GM18505 (cell line): ENCODE results near the gene CAPN12.

Source experiments
- ATAC-seq: cut with Tn5 transposase; IDR thresholded peaks from one replicate; pipeline ENCODE4 v1.9.1; 2021; ENCODE audit not compliant: unreplicated experiment
- POLR2A ChIP-seq: IDR thresholded peaks from 4 replicates; pipeline ENCODE4 v1.6.1; 2011; ENCODE audit warnings: borderline replicate concordance; ENCODE audit not compliant: insufficient read depth, insufficient read length; ENCODE audit errors: extremely low read depth

Gene CAPN12

GRCh38 chr19:38719761-38720558, 24.3 kb downstream of the CAPN12 start:
- no peak for ATAC-seq
- no peak for TF ChIP-seq POLR2A

- no peak for TF ChIP-seq POLR2A
- no peak for ATAC-seq
Measured at GRCh38 chr19:38718747-38719543, 25.3 kb downstream of the CAPN12 start.

GRCh38 chr19:38717855-38718254, 26.4 kb downstream of the CAPN12 start:
- no peak for TF ChIP-seq POLR2A
- ATAC-seq: no peak

GRCh38 chr19:38717051-38717450, 27.2 kb downstream of the CAPN12 start:
- no peak for ATAC-seq
- no peak for TF ChIP-seq POLR2A

GRCh38 chr19:38715555-38715954, 28.7 kb downstream of the CAPN12 start:
- no peak for ATAC-seq
- no peak for TF ChIP-seq POLR2A

GRCh38 chr19:38714354-38714778, 29.9 kb downstream of the CAPN12 start:
- no peak for TF ChIP-seq POLR2A
- ATAC-seq: no peak

- ATAC-seq: no peak
- no peak for TF ChIP-seq POLR2A
Measured at GRCh38 chr19:38713865-38714264, 30.4 kb downstream of the CAPN12 start.

- ATAC-seq: no peak
- no peak for TF ChIP-seq POLR2A
Measured at GRCh38 chr19:38713227-38713649, 31.0 kb downstream of the CAPN12 start.

- no peak for ATAC-seq
Measured at GRCh38 chr19:38712161-38712748, 32.0 kb downstream of the CAPN12 start.

GRCh38 chr19:38711726-38712153, 32.5 kb downstream of the CAPN12 start:
- TF ChIP-seq POLR2A: no peak
- no peak for ATAC-seq

More at GRCh38 chr19:38712161-38712748, 32.0 kb downstream of the CAPN12 start:
- TF ChIP-seq POLR2A: no peak

GRCh38 chr19:38710928-38711725, 33.1 kb downstream of the CAPN12 start:
- ATAC-seq: no peak
- TF ChIP-seq POLR2A: no peak

GRCh38 chr19:38710416-38710702, 33.9 kb downstream of the CAPN12 start:
- no peak for ATAC-seq
- no peak for TF ChIP-seq POLR2A

GRCh38 chr19:38709671-38710415, 34.4 kb downstream of the CAPN12 start:
- TF ChIP-seq POLR2A: no peak
- ATAC-seq: no peak

- TF ChIP-seq POLR2A: no peak
- no peak for ATAC-seq
Measured at GRCh38 chr19:38709119-38709518, 35.2 kb downstream of the CAPN12 start.
